HepG2 (cell line): ENCODE results near the gene TLR4.

Experiments
- CENPT ChIP-seq: sonication (generic); formaldehyde crosslinking; IDR thresholded peaks from 2 replicates; pipeline ENCODE4 v1.8.0; 2022; ENCODE audit warnings: low read depth, mild to moderate bottlenecking, moderate library complexity, missing genetic modification reagents
- KIAA2018 ChIP-seq: sonication (generic); formaldehyde crosslinking; IDR thresholded peaks from 2 replicates; pipeline ENCODE4 v1.5.0; 2020; ENCODE audit warnings: mild to moderate bottlenecking, missing genetic modification reagents, borderline replicate concordance
- MAZ ChIP-seq, 2 experiments: sonication (generic) in 1 of 2; formaldehyde crosslinking in 1 of 2; IDR thresholded peaks; 2 replicates each; pipeline versions ENCODE4 v1.5.0 to v1.6.1; 2012 to 2020; ENCODE audit warnings: low read depth in 2 of 2, mild to moderate bottlenecking in 2 of 2, borderline replicate concordance in 1 of 2, improper control_type of control experiment in 1 of 2, low read length in 1 of 2, missing genetic modification reagents in 1 of 2, moderate library complexity in 1 of 2
- TRIM22 ChIP-seq: fragments of 450-650 bp; IDR thresholded peaks from 2 replicates; pipeline ENCODE4 v1.6.1; 2017
- ZNF772 ChIP-seq: sonication (generic); formaldehyde crosslinking; IDR thresholded peaks from 2 replicates; pipeline ENCODE4 v1.5.0; 2020; ENCODE audit warnings: mild to moderate bottlenecking, missing genetic modification reagents

GRCh38 chr9:117772960-117773359, 68.8 kb downstream of the TLR4 start:
- TF ChIP-seq KIAA2018 (CRISPR knock-in tag) (no peak), ZNF772 (CRISPR knock-in tag) (no peak), TRIM22 (no peak), MAZ (IDR thresholded peaks at IDR 0.05; ENCODE audit: borderline replicate concordance, low read depth, low read length) (no peak), MAZ (CRISPR knock-in tag; IDR thresholded peaks at IDR 0.05; ENCODE audit: low read depth) (no peak), CENPT (CRISPR knock-in tag) (no peak)
